Measurements from ENCODE around the gene GSTA5.
"Not testable (repeated sequence)": the region's sequence is repeated elsewhere in the genome, so short reads cannot be mapped to it uniquely, and the experiment has no call there.

GSTA5 gene

DNA sequence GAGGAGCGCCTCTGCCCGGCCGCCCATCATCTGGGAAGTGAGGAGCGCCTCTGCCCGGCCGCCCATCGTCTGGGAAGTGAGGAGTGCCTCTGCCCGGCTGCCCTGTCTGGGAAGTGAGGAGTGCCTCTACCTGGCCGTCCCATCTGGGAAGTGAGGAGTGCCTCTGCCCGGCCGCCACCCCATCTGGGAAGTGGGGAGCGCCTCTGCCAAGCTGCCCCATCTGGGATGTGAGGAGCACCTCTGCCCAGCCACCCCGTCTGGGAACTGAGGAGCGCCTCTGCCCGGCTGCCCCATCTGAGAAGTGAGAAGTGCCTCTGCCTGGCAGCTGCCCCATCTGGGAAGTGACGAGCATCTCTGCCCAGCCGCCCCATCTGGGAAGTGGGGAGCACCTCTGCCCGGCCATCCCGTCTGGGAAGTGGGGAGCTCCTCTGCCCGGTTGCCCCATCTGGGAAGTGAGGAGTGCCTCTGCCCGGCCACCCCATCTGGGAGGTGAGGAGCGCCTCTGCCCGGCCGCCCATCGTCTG is 15.3 kb downstream of the GSTA5 start:
- H3K27me3 ChIP-seq (ENCODE audit: insufficient read depth, low read length); H3K4me2 ChIP-seq (ENCODE audit: low read length); H3K9ac ChIP-seq (ENCODE audit: low read length); H3F3A ChIP-seq (ENCODE audit: insufficient read depth, low read length); H3K79me2 ChIP-seq (ENCODE audit: insufficient read depth, low read length); H4K20me1 ChIP-seq (ENCODE audit: insufficient read depth, low read length); H3K4me3 ChIP-seq (ENCODE audit: low read depth, low read length, poor library complexity, severe bottlenecking); H3K36me3 ChIP-seq (ENCODE audit: insufficient read depth, low read length); H3K27ac ChIP-seq (ENCODE audit: low read depth, low read length, poor library complexity, severe bottlenecking); H3K9me3 ChIP-seq (ENCODE audit: low read length); H2AFZ ChIP-seq (ENCODE audit: low read length); H3K4me1 ChIP-seq (ENCODE audit: insufficient read depth, low read length, severe bottlenecking); H3K9me2 ChIP-seq (ENCODE audit: low read depth, low read length): not testable (repeated sequence)

DNA sequence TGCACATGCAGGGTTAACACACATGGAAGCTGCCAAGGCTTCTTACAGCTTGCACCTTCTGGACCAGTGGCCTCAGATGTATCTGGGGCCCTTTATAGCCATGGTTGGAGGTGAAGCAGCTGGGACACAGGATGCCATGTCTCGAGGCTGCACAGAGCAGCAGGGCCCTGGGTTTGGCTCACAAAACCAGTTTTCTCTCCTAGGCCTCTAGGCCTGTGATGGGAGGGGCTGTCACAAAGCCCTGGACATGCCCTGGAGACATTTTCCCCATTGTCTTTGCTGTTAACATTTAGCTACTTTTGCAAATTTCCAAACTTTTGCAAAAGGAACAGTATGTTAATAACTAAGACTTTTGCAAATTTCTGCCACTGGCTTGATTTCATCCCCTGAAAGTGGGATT is 18.8 kb downstream of the GSTA5 start:
- Histone ChIP-seq H3K27me3 (ENCODE audit: insufficient read depth, low read length) (no peaks in the 10 kb centered on the region), H3K9me3 (ENCODE audit: low read length) (no peaks in the 10 kb centered on the region), H2AFZ (ENCODE audit: low read length) (no peak overlapping the region), H3K9ac (ENCODE audit: low read length) (no peak overlapping the region), H3F3A (ENCODE audit: insufficient read depth, low read length) (no peaks in the 10 kb centered on the region), H4K20me1 (ENCODE audit: insufficient read depth, low read length) (no peaks in the 10 kb centered on the region), H3K79me2 (ENCODE audit: insufficient read depth, low read length) (no peaks in the 10 kb centered on the region), H3K27ac (ENCODE audit: low read depth, low read length, poor library complexity, severe bottlenecking) (no peak overlapping the region), H3K4me1 (ENCODE audit: insufficient read depth, low read length, severe bottlenecking) (no peaks in the 10 kb centered on the region), H3K9me2 (ENCODE audit: low read depth, low read length) (no peaks in the 10 kb centered on the region), H3K4me2 (ENCODE audit: low read length) (no peak overlapping the region), H3K36me3 (ENCODE audit: insufficient read depth, low read length) (no peaks in the 10 kb centered on the region), H3K4me3 (ENCODE audit: low read depth, low read length, poor library complexity, severe bottlenecking) (no peak overlapping the region)
- TF ChIP-seq, protein P1, sequence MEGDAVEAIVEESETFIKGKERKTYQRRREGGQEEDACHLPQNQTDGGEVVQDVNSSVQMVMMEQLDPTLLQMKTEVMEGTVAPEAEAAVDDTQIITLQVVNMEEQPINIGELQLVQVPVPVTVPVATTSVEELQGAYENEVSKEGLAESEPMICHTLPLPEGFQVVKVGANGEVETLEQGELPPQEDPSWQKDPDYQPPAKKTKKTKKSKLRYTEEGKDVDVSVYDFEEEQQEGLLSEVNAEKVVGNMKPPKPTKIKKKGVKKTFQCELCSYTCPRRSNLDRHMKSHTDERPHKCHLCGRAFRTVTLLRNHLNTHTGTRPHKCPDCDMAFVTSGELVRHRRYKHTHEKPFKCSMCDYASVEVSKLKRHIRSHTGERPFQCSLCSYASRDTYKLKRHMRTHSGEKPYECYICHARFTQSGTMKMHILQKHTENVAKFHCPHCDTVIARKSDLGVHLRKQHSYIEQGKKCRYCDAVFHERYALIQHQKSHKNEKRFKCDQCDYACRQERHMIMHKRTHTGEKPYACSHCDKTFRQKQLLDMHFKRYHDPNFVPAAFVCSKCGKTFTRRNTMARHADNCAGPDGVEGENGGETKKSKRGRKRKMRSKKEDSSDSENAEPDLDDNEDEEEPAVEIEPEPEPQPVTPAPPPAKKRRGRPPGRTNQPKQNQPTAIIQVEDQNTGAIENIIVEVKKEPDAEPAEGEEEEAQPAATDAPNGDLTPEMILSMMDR (IDR thresholded peaks at IDR 0.05; ENCODE audit: low read length), result no peak
- no peak for TF ChIP-seq EZH2 (IDR thresholded peaks at IDR 0.05; ENCODE audit: borderline replicate concordance, low read length)

DNA sequence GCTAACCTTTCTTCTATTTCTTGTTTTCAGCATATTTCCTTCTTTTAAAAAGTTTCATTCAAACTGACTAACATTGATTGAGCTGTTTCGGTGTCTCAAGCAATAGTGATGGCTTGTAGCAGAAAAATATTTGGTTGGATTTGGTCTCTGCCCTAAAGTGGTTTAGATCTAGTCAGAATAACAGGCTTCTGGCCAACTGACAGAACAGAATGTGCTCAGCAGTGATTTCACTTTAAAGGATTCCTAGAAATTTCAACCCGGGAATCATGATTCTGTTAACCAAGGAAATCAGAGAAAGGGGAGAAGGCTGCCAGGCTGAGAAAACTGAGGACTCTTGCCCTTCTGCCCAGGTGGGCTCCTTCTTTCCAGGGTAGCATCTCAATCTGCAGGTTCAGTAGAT is 20.4 kb downstream of the GSTA5 start:
- H3K9me3 ChIP-seq (ENCODE audit: low read length), result no peaks in the 10 kb centered on the region
- H2AFZ ChIP-seq (ENCODE audit: low read length), result no peak overlapping the region
- H3K4me3 ChIP-seq (ENCODE audit: low read depth, low read length, poor library complexity, severe bottlenecking), result no peak overlapping the region
- no peaks in the 10 kb centered on the region for H4K20me1 ChIP-seq (ENCODE audit: insufficient read depth, low read length)
- TF ChIP-seq, protein P1 (IDR thresholded peaks at IDR 0.05; ENCODE audit: low read length), result no peak
- TF ChIP-seq EZH2 (IDR thresholded peaks at IDR 0.05; ENCODE audit: borderline replicate concordance, low read length), result no peak
- no peaks in the 10 kb centered on the region for H3K79me2 ChIP-seq (ENCODE audit: insufficient read depth, low read length)
- H3K36me3 ChIP-seq (ENCODE audit: insufficient read depth, low read length), result no peaks in the 10 kb centered on the region
- H3K9ac ChIP-seq (ENCODE audit: low read length), result no peak overlapping the region
- H3K27ac ChIP-seq (ENCODE audit: low read depth, low read length, poor library complexity, severe bottlenecking), result no peak overlapping the region
- H3F3A ChIP-seq (ENCODE audit: insufficient read depth, low read length), result no peaks in the 10 kb centered on the region
- H3K4me1 ChIP-seq (ENCODE audit: insufficient read depth, low read length, severe bottlenecking), result no peaks in the 10 kb centered on the region
- H3K4me2 ChIP-seq (ENCODE audit: low read length), result no peak overlapping the region
- no peaks in the 10 kb centered on the region for H3K27me3 ChIP-seq (ENCODE audit: insufficient read depth, low read length)
- no peaks in the 10 kb centered on the region for H3K9me2 ChIP-seq (ENCODE audit: low read depth, low read length)

Measured in OCI-LY1 (cell line).